SKM-1 (cell line): Measurements from ENCODE around the gene ATP8B1.
"Not testable (repeated sequence)": the region's sequence is repeated elsewhere in the genome, so short reads cannot be mapped to it uniquely, and the experiment has no call there.

Source experiments
- DNase-seq: peaks from one replicate; lab custom pipeline; 2025; ENCODE audit not compliant: unreplicated experiment; lab: John Stamatoyannopoulos, UW

ATP8B1 gene

GRCh38 chr18:57733861-57734260 is 69.3 kb downstream of the ATP8B1 start:
- no peak for DNase-seq

GRCh38 chr18:57730146-57730545 is 73.0 kb downstream of the ATP8B1 start:
- no peak for DNase-seq

GRCh38 chr18:57728941-57729511 is 74.1 kb downstream of the ATP8B1 start:
- peak; percentile 63 for DNase-seq

- DNase-seq: no peak
These were observed 74.9 kb downstream of the ATP8B1 start for GRCh38 chr18:57727952-57728807.

GRCh38 chr18:57719211-57719935 is 83.7 kb downstream of the ATP8B1 start:
- DNase-seq: not testable (repeated sequence)

GRCh38 chr18:57716549-57716948 is 86.6 kb downstream of the ATP8B1 start:
- no peak for DNase-seq

- DNase-seq: no peak
These were observed 87.4 kb downstream of the ATP8B1 start for GRCh38 chr18:57715671-57716070.

- DNase-seq: no peak
These were observed 88.0 kb downstream of the ATP8B1 start for GRCh38 chr18:57715073-57715472.

GRCh38 chr18:57710226-57710625 is 92.9 kb downstream of the ATP8B1 start:
- DNase-seq: no peak

GRCh38 chr18:57709335-57709734 is 93.8 kb downstream of the ATP8B1 start:
- DNase-seq: no peak

GRCh38 chr18:57708288-57708687 is 94.8 kb downstream of the ATP8B1 start:
- DNase-seq: no peak

- DNase-seq: no peak
These were observed 97.1 kb downstream of the ATP8B1 start for GRCh38 chr18:57705832-57706595.

GRCh38 chr18:57705011-57705410 is 98.1 kb downstream of the ATP8B1 start:
- no peak for DNase-seq

GRCh38 chr18:57698571-57699276 is 104.4 kb downstream of the ATP8B1 start:
- DNase-seq: no peak

GRCh38 chr18:57697426-57697825 is 105.7 kb downstream of the ATP8B1 start:
- no peak for DNase-seq

GRCh38 chr18:57696271-57696670 is 106.8 kb downstream of the ATP8B1 start:
- no peak for DNase-seq

- DNase-seq: no peak
These were observed 111.8 kb downstream of the ATP8B1 start for GRCh38 chr18:57691363-57691762.

GRCh38 chr18:57687970-57688369 is 115.1 kb downstream of the ATP8B1 start:
- no peak for DNase-seq

GRCh38 chr18:57683470-57683869 is 119.6 kb downstream of the ATP8B1 start:
- no peak for DNase-seq
